ENCODE data around the gene LILRB3. TPM values are rescaled to one million over a fixed set of nuclear protein-coding genes. Genes with fewer than 3 reads are reported as not detected.

The LILRB3 gene
- total and polyA plus RNA-seq, 11 donors = 0.54 to 31.4 (median 3.7) TPM

DNA sequence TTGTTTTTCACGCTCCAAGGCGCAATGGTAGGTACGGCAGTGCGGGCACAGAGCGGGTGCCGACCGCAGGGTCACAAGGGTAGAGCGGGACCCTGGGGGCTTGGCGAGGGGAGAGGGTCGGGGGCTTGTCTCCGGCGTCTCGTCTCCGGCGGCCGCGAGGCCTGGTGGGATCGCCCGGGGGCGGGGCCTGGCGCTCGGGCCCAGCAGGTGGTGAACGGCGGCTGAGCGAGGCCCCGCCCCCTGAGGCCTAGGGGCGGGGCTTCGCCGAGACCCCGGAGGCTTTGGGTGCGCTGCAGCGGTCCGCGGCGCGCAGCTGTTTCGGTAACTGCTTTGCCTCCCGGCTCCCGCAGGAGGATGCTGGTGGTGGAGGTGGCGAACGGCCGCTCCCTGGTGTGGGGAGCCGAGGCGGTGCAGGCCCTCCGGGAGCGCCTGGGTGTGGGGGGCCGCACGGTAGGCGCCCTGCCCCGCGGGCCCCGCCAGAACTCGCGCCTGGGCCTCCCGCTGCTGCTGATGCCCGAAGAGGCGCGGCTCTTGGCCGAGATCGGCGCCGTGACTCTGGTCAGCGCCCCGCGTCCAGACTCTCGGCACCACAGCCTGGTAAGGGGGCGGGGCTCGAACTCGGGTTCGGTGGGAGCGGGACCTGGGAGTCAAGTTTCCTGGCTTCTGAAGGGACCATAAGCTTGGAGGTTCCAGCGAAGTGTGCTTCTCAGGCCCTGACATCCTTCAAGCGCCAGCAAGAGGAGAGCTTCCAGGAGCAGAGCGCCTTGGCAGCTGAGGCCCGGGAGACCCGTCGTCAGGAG, 31.6 kb downstream of the LILRB3 start, which contains the start of gene TSEN34:
Gene TSEN34 (plus strand): TSS at position 298 of the 800 bp plus-strand sequence. CDS start 57 bp downstream, at position 355.
- 1% methylated on average over 16 to 77 of the region's 77 CpGs for WGBS, 4 donors
- no peaks in the 10 kb centered on the region for H3K27me3 ChIP-seq
- ATAC-seq = peak in 3 of 4 donors; percentile 25 to 54 (median 47)
- no peaks in the 10 kb centered on the region for H3K9me3 ChIP-seq
- DNase-seq = peak; percentile 90 to 94 (median 91)
- peak in 1 of 2 donors; percentile 56 for TF ChIP-seq POLR2A (IDR thresholded peaks at IDR 0.05)
- TF ChIP-seq, protein P1, sequence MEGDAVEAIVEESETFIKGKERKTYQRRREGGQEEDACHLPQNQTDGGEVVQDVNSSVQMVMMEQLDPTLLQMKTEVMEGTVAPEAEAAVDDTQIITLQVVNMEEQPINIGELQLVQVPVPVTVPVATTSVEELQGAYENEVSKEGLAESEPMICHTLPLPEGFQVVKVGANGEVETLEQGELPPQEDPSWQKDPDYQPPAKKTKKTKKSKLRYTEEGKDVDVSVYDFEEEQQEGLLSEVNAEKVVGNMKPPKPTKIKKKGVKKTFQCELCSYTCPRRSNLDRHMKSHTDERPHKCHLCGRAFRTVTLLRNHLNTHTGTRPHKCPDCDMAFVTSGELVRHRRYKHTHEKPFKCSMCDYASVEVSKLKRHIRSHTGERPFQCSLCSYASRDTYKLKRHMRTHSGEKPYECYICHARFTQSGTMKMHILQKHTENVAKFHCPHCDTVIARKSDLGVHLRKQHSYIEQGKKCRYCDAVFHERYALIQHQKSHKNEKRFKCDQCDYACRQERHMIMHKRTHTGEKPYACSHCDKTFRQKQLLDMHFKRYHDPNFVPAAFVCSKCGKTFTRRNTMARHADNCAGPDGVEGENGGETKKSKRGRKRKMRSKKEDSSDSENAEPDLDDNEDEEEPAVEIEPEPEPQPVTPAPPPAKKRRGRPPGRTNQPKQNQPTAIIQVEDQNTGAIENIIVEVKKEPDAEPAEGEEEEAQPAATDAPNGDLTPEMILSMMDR (IDR thresholded peaks at IDR 0.05) = no peak
- intact Hi-C loops (cut with DNase I) = loop anchor here in 4 of 10 donors (1.0 to 5.0 kb wide), 2 partner anchors 9 to 324 kb away; partner anchors contain the start of genes RPS9 (in 3 of the 4) and MYADM (in 1 of the 4)
- H3K36me3 ChIP-seq = peaks cover 0 to 33% (median 21%) of the 10 kb centered on the region in 9 donors
- H3K4me1 ChIP-seq = peaks cover 0 to 23% (median 17%) of the 10 kb centered on the region in 12 donors
- H3K4me3 ChIP-seq = peak within 1 kb of the TSS; percentile 68 to 92 (median 86)
- peak within 1 kb of the TSS; percentile 88 to 100 (median 98) for H3K27ac ChIP-seq

DNA sequence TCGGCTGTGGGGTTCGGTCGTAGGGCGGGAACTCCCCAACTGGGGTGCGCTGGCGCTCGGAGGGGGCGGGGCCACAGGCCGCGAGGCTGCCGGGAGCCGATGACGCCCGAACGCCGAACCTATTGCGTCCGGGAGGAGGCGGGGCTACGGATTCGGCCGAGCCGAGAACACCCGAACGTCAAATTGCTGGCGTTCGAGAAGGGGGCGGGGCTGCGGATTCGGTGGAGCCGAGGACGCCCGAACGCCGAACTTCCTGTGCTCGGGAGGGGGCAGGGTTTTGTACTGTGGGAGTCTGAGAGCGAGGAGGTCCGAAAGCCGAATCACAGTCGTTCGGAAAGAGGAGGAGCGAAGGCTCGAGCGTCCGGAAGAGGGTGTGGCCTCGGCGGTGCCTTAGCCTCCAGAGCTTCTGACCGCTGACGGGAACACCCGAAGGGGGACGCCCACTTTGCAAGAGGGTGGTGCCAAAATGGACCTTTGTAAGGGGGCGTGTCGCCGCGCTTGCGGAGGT, 32.2 kb downstream of the LILRB3 start:
- H3K9me3 ChIP-seq = no peaks in the 10 kb centered on the region
- WGBS, 4 donors = 0 to 1% (median 0%) methylated on average over 13 to 56 of the region's 56 CpGs
- intact Hi-C loops (cut with DNase I) = loop anchor here in 4 of 10 donors (1.0 to 5.0 kb wide), 3 partner anchors 10 to 323 kb away; partner anchors contain the start of genes RPS9 (in 3 of the 4), CNOT3 (in 1 of the 4) and MYADM (in 1 of the 4)
- TF ChIP-seq POLR2A (IDR thresholded peaks at IDR 0.05) = no peak
- TF ChIP-seq, protein P1 (IDR thresholded peaks at IDR 0.05) = peak in 1 of 12 donors; percentile 7
- H3K4me1 ChIP-seq = peaks cover 0 to 23% (median 17%) of the 10 kb centered on the region in 12 donors
- peak overlapping the region; percentile 88 to 100 (median 98) for H3K27ac ChIP-seq
- no peaks in the 10 kb centered on the region for H3K27me3 ChIP-seq
- DNase-seq (peak; percentile 99 to 100 (median 100)), ATAC-seq (peak; percentile 78 to 83 (median 79))
- H3K36me3 ChIP-seq = peaks cover 0 to 33% (median 21%) of the 10 kb centered on the region in 9 donors
- peak overlapping the region; percentile 68 to 92 (median 86) for H3K4me3 ChIP-seq

DNA sequence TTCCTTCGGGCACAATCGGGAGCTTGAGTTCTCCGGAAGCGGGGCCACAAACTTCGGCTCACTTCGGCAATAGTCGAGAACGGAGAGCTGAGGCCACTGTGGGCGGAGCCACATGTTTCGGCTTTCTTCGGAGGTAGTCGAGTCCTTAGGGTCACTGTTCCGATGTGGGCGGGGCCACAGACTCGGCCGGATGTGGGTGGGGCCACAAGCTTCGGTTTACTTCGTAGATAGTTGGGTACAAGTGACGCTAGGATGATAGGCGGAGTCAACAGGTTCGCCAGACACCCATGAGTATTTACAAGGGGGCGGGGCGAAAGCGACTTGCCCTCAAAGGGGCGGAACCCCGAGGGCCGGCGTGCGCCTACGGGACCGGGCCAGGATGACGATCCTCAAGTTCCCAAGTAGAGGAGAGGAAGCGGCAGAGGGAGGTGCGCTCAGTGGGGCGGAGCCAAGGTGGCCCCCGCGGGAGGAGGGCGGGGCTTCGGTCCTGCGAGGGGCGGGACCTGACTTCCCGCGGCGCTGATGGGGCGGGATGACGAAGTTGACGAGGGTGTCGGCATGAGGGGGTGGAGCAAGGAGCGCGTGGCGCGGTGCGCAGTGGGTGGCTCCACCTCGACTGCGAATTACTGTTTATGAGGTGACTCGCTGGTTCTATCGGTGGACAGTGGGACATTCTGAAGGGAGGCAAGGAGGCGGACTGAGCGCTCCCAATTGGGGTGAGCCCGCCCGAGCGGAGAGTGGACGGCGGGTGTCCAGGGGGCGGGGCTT, 32.9 kb downstream of the LILRB3 start:
- WGBS, 4 donors = 0 to 1% (median 0%) methylated on average over 26 to 65 of the region's 65 CpGs
- Histone ChIP-seq H3K4me1 (peaks cover 0 to 23% (median 17%) of the 10 kb centered on the region in 12 donors), H3K9me3 (no peaks in the 10 kb centered on the region), H3K4me3 (peak overlapping the region; percentile 68 to 92 (median 86)), H3K36me3 (peaks cover 0 to 28% (median 21%) of the 10 kb centered on the region in 9 donors), H3K27me3 (no peaks in the 10 kb centered on the region), H3K27ac (peak overlapping the region; percentile 88 to 100 (median 98))
- peak; percentile 79 to 84 (median 82) for ATAC-seq
- intact Hi-C loops (cut with DNase I) = loop anchor here in 3 of 10 donors (1.0 to 5.0 kb wide), 3 partner anchors 21 to 323 kb away; partner anchors contain the start of genes CNOT3 (in 1 of the 3) and MYADM (in 1 of the 3)
- peak in 1 of 2 donors; percentile 44 for TF ChIP-seq POLR2A (IDR thresholded peaks at IDR 0.05)
- TF ChIP-seq, protein P1 (IDR thresholded peaks at IDR 0.05) = no peak
- peak; percentile 100 for DNase-seq

Measured in heart left ventricle (tissue), 16 donors.